WTC11 (cell line): ENCODE results near the gene PTGDR.

Experiments
- ATF1 ChIP-seq: sonication (generic); formaldehyde crosslinking; IDR thresholded peaks from 2 replicates; pipeline ENCODE4 v1.8.1; 2023; ENCODE audit warnings: mild to moderate bottlenecking, moderate library complexity, missing genetic modification reagents
- FOXJ3 ChIP-seq: sonication (generic); formaldehyde crosslinking; IDR thresholded peaks from 2 replicates; pipeline ENCODE4 v1.9.0; 2021; ENCODE audit warnings: missing genetic modification reagents, mild to moderate bottlenecking, borderline replicate concordance
- SOX15 ChIP-seq: fragments of 250-450 bp; sonication (Bioruptor Pico); IDR thresholded peaks from 2 replicates; pipeline ENCODE4 v1.9.0; 2021; ENCODE audit warnings: mild to moderate bottlenecking
- TF ChIP-seq, protein P1 (sequence below): fragments of 200-600 bp; IDR thresholded peaks from 2 replicates; pipeline ENCODE4 v1.8.0; 2022; ENCODE audit warnings: antibody characterized with exemption
- TF ChIP-seq, protein P2 (sequence below): sonication (generic); formaldehyde crosslinking; IDR thresholded peaks from 2 replicates; pipeline ENCODE4 v1.8.0; 2022; ENCODE audit warnings: mild to moderate bottlenecking, missing genetic modification reagents
- TF ChIP-seq, protein P3 (sequence below): sonication (generic); formaldehyde crosslinking; conservative IDR thresholded peaks from 2 replicates; pipeline ENCODE4 v1.8.1; 2023; ENCODE audit warnings: mild to moderate bottlenecking, low read depth, missing genetic modification reagents, moderate library complexity

DNA sequence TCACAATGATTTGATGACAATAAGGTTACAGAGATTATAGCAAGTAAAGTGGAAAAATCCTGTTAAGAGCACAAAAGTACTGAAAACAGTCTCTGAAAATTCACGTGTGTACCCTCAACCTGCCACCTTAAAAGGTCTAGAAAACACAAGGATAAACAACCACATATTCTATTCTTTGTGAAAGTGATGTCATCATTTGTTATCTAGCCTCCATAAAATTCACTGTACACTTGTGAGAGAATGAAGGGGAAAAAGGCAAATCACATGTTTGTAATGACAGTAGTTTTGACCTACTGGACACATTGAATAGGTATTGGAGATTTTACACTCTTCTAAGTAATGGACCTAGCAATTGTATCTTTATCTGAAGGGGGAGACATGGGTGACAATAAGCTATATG, 4.0 kb downstream of the PTGDR start:
- TF ChIP-seq SOX15 (CRISPR knock-in tag) (no peak), FOXJ3 (CRISPR knock-in tag) (no peak), ATF1 (CRISPR knock-in tag) (no peak)
- TF ChIP-seq, protein P1, sequence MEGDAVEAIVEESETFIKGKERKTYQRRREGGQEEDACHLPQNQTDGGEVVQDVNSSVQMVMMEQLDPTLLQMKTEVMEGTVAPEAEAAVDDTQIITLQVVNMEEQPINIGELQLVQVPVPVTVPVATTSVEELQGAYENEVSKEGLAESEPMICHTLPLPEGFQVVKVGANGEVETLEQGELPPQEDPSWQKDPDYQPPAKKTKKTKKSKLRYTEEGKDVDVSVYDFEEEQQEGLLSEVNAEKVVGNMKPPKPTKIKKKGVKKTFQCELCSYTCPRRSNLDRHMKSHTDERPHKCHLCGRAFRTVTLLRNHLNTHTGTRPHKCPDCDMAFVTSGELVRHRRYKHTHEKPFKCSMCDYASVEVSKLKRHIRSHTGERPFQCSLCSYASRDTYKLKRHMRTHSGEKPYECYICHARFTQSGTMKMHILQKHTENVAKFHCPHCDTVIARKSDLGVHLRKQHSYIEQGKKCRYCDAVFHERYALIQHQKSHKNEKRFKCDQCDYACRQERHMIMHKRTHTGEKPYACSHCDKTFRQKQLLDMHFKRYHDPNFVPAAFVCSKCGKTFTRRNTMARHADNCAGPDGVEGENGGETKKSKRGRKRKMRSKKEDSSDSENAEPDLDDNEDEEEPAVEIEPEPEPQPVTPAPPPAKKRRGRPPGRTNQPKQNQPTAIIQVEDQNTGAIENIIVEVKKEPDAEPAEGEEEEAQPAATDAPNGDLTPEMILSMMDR, result no peak
- TF ChIP-seq, protein P2, sequence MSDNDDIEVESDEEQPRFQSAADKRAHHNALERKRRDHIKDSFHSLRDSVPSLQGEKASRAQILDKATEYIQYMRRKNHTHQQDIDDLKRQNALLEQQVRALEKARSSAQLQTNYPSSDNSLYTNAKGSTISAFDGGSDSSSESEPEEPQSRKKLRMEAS (CRISPR knock-in tag), result no peak
- TF ChIP-seq, protein P3, sequence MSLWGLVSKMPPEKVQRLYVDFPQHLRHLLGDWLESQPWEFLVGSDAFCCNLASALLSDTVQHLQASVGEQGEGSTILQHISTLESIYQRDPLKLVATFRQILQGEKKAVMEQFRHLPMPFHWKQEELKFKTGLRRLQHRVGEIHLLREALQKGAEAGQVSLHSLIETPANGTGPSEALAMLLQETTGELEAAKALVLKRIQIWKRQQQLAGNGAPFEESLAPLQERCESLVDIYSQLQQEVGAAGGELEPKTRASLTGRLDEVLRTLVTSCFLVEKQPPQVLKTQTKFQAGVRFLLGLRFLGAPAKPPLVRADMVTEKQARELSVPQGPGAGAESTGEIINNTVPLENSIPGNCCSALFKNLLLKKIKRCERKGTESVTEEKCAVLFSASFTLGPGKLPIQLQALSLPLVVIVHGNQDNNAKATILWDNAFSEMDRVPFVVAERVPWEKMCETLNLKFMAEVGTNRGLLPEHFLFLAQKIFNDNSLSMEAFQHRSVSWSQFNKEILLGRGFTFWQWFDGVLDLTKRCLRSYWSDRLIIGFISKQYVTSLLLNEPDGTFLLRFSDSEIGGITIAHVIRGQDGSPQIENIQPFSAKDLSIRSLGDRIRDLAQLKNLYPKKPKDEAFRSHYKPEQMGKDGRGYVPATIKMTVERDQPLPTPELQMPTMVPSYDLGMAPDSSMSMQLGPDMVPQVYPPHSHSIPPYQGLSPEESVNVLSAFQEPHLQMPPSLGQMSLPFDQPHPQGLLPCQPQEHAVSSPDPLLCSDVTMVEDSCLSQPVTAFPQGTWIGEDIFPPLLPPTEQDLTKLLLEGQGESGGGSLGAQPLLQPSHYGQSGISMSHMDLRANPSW (CRISPR knock-in tag), result no peak
